GM23338 (cell line): ENCODE results near the gene FRMD3. TPM values are rescaled to one million over a fixed set of nuclear protein-coding genes. Genes with fewer than 3 reads are reported as not detected.

ENCODE experiments used
- ATAC-seq: fragments of 200-7000 bp; cut with Tn5 transposase; 3 replicates; pipeline ENCODE4 v1.9.1; 2020
- DNase-seq: peaks from one replicate; pipeline ENCODE4 v3.0.0-alpha.2; 2015; ENCODE audit warnings: low spot score
- H2AFZ ChIP-seq: fragments of 200-600 bp; sonication (generic); 2 replicates; pipeline ENCODE4 v1.8.0; 2016; ENCODE audit warnings: antibody characterized with exemption, mild to moderate bottlenecking, moderate library complexity
- H3F3A ChIP-seq: fragments of 200-600 bp; sonication (generic); replicated peaks from 2 replicates; pipeline ENCODE4 v1.8.0; 2017; ENCODE audit warnings: antibody characterized with exemption, mixed run types, low read depth
- H3K27ac ChIP-seq: fragments of 200-600 bp; sonication (generic); 2 replicates; pipeline ENCODE4 v1.6.1; 2016; ENCODE audit warnings: low read depth
- H3K27me3 ChIP-seq: fragments of 200-600 bp; sonication (generic); 2 replicates; pipeline ENCODE4 v1.8.0; 2016; ENCODE audit warnings: mild to moderate bottlenecking, mixed run types, moderate library complexity; ENCODE audit not compliant: insufficient read depth
- H3K36me3 ChIP-seq: fragments of 200-600 bp; sonication (generic); 2 replicates; pipeline ENCODE4 v1.8.0; 2016; ENCODE audit warnings: mild to moderate bottlenecking; ENCODE audit not compliant: insufficient read depth
- H3K4me1 ChIP-seq: fragments of 200-600 bp; sonication (generic); 2 replicates; pipeline ENCODE4 v1.8.0; 2016; ENCODE audit warnings: mild to moderate bottlenecking, moderate library complexity; ENCODE audit not compliant: insufficient read depth
- H3K4me2 ChIP-seq: fragments of 200-600 bp; sonication (generic); 2 replicates; pipeline ENCODE4 v1.7.1; 2017; ENCODE audit warnings: mixed run types
- H3K4me3 ChIP-seq: fragments of 200-600 bp; sonication (generic); 2 replicates; pipeline ENCODE4 v1.6.1; 2016; ENCODE audit warnings: mixed run types
- H3K79me2 ChIP-seq: fragments of 200-600 bp; sonication (generic); replicated peaks from 2 replicates; pipeline ENCODE4 v1.8.0; 2017; ENCODE audit warnings: mild to moderate bottlenecking; ENCODE audit not compliant: insufficient read depth
- H3K9me2 ChIP-seq: fragments of 200-600 bp; sonication (generic); 2 replicates; pipeline ENCODE4 v1.8.0; 2017; ENCODE audit not compliant: insufficient read depth
- H4K20me1 ChIP-seq: fragments of 200-600 bp; sonication (generic); replicated peaks from 2 replicates; pipeline ENCODE4 v1.8.0; 2017; ENCODE audit warnings: mild to moderate bottlenecking; ENCODE audit not compliant: insufficient read depth
- H3K27ac Mint-ChIP-seq: 2 replicates; pipeline ENCODE4 v1.8.0; 2020; ENCODE audit warnings: inconsistent platforms, mild to moderate bottlenecking, moderate library complexity, mixed read lengths
- H3K27me3 Mint-ChIP-seq: 3 replicates; pipeline ENCODE4 v1.8.0; 2022; ENCODE audit warnings: low read depth, mild to moderate bottlenecking, moderate library complexity, mixed read lengths, inconsistent platforms; ENCODE audit not compliant: insufficient read depth, poor library complexity
- H3K36me3 Mint-ChIP-seq: 3 replicates; pipeline ENCODE4 v1.8.0; 2021; ENCODE audit warnings: low read depth, mild to moderate bottlenecking, inconsistent platforms, moderate library complexity, mixed read lengths
- H3K4me1 Mint-ChIP-seq: 3 replicates; pipeline ENCODE4 v1.8.0; 2020; ENCODE audit warnings: mild to moderate bottlenecking, inconsistent platforms, mixed read lengths
- H3K4me3 Mint-ChIP-seq: 3 replicates; pipeline ENCODE4 v1.8.0; 2021; ENCODE audit warnings: moderate library complexity, mild to moderate bottlenecking, inconsistent platforms, mixed read lengths
- H3K9me3 Mint-ChIP-seq: 3 replicates; pipeline ENCODE4 v1.8.0; 2020; ENCODE audit warnings: moderate library complexity, mild to moderate bottlenecking, inconsistent platforms, mixed read lengths
- CREB1 ChIP-seq: fragments of 250-450 bp; sonication (Bioruptor Pico); IDR thresholded peaks from 2 replicates; pipeline ENCODE4 v1.5.0; 2020; ENCODE audit warnings: low read depth, mild to moderate bottlenecking, moderate library complexity
- EZH2 ChIP-seq: fragments of 200-600 bp; sonication (generic); IDR thresholded peaks from one replicate; pipeline ENCODE4 v1.8.0; 2017; ENCODE audit warnings: antibody characterized with exemption, mild to moderate bottlenecking, low read depth; ENCODE audit not compliant: unreplicated experiment
- EZH2phosphoT487 ChIP-seq: fragments of 200-600 bp; sonication (generic); IDR thresholded peaks from one replicate; pipeline ENCODE4 v1.8.1; 2018; ENCODE audit warnings: antibody characterized with exemption; ENCODE audit not compliant: unreplicated experiment
- JUNB ChIP-seq: IDR thresholded peaks from one replicate; pipeline ENCODE4 v1.6.1; 2016; ENCODE audit warnings: antibody characterized with exemption; ENCODE audit not compliant: unreplicated experiment
- NANOG ChIP-seq: IDR thresholded peaks from 2 replicates; pipeline ENCODE4 v1.6.1; 2016; ENCODE audit warnings: antibody characterized with exemption, borderline replicate concordance
- POLR2AphosphoS5 ChIP-seq: IDR thresholded peaks from 2 replicates; pipeline ENCODE4 v1.6.1; 2016; ENCODE audit warnings: antibody characterized with exemption, low read depth
- STAT1 ChIP-seq: IDR thresholded peaks from one replicate; pipeline ENCODE4 v1.6.1; 2016; ENCODE audit warnings: antibody characterized with exemption; ENCODE audit not compliant: unreplicated experiment
- ZNF114 ChIP-seq: fragments of 250-450 bp; sonication (Bioruptor Pico); IDR thresholded peaks from 2 replicates; pipeline ENCODE4 v1.5.0; 2020; ENCODE audit warnings: mild to moderate bottlenecking, moderate library complexity
- ZNF331 ChIP-seq: fragments of 250-450 bp; sonication (Bioruptor Pico); IDR thresholded peaks from 2 replicates; pipeline ENCODE4 v1.5.0; 2020; ENCODE audit warnings: low read depth, mild to moderate bottlenecking, moderate library complexity
- ZNF462 ChIP-seq: fragments of 250-450 bp; sonication (Bioruptor Pico); IDR thresholded peaks from 2 replicates; pipeline ENCODE4 v1.5.0; 2020; ENCODE audit warnings: mild to moderate bottlenecking, moderate library complexity
- polyA plus RNA-seq: library from polyadenylated mRNA; unstranded; fragments of >200 nt; fragmentation: Nextera tagmentation; extraction: Ambion mirVana; gene quantifications from 2 replicates; pipeline ENCODE4 v1.2.1, GENCODE V29; 2016
- total RNA-seq: library from RNA; depleted of rRNA; stranded (reverse); fragments of >200 nt; shearing (Covaris generic); gene quantifications from 2 replicates; pipeline ENCODE4 v1.2.3, GENCODE V29; 2014
- TF ChIP-seq, protein P1 (sequence below): IDR thresholded peaks from one replicate; pipeline ENCODE4 v1.6.1; 2018; ENCODE audit warnings: antibody characterized with exemption; ENCODE audit not compliant: unreplicated experiment
- TF ChIP-seq, protein P2 (sequence below): IDR thresholded peaks from 2 replicates; pipeline ENCODE4 v1.6.1; 2016; ENCODE audit warnings: antibody characterized with exemption
- TF ChIP-seq, protein P3 (sequence below), 2 experiments: fragments of 200-600 bp in 1 of 2; sonication (generic) in 1 of 2; conservative IDR thresholded peaks; 2 replicates each; pipeline versions ENCODE4 v1.5.1 to v1.6.1; 2016 to 2017; ENCODE audit warnings: antibody characterized with exemption in 2 of 2, low read depth in 2 of 2, mild to moderate bottlenecking in 2 of 2, moderate library complexity in 1 of 2

The FRMD3 gene
- total and polyA plus RNA-seq, 2 experiments from 2014 or later: 0.47 to 1.2 TPM

GRCh38 chr9:83384214-83384613 lies 154.0 kb downstream of the FRMD3 start:
- no peak for TF ChIP-seq ZNF331 (CRISPR knock-in tag)
- no peak for TF ChIP-seq CREB1
- TF ChIP-seq, protein P1, sequence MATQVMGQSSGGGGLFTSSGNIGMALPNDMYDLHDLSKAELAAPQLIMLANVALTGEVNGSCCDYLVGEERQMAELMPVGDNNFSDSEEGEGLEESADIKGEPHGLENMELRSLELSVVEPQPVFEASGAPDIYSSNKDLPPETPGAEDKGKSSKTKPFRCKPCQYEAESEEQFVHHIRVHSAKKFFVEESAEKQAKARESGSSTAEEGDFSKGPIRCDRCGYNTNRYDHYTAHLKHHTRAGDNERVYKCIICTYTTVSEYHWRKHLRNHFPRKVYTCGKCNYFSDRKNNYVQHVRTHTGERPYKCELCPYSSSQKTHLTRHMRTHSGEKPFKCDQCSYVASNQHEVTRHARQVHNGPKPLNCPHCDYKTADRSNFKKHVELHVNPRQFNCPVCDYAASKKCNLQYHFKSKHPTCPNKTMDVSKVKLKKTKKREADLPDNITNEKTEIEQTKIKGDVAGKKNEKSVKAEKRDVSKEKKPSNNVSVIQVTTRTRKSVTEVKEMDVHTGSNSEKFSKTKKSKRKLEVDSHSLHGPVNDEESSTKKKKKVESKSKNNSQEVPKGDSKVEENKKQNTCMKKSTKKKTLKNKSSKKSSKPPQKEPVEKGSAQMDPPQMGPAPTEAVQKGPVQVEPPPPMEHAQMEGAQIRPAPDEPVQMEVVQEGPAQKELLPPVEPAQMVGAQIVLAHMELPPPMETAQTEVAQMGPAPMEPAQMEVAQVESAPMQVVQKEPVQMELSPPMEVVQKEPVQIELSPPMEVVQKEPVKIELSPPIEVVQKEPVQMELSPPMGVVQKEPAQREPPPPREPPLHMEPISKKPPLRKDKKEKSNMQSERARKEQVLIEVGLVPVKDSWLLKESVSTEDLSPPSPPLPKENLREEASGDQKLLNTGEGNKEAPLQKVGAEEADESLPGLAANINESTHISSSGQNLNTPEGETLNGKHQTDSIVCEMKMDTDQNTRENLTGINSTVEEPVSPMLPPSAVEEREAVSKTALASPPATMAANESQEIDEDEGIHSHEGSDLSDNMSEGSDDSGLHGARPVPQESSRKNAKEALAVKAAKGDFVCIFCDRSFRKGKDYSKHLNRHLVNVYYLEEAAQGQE: no peak
- TF ChIP-seq ZNF462 (CRISPR knock-in tag): no peak
- TF ChIP-seq EZH2phosphoT487: no peak
- TF ChIP-seq ZNF114 (CRISPR knock-in tag): no peak
- no peak for TF ChIP-seq STAT1
- TF ChIP-seq NANOG: no peak
- TF ChIP-seq POLR2AphosphoS5: no peak
- no peak for TF ChIP-seq EZH2
- no peak for TF ChIP-seq JUNB
- TF ChIP-seq, protein P2, sequence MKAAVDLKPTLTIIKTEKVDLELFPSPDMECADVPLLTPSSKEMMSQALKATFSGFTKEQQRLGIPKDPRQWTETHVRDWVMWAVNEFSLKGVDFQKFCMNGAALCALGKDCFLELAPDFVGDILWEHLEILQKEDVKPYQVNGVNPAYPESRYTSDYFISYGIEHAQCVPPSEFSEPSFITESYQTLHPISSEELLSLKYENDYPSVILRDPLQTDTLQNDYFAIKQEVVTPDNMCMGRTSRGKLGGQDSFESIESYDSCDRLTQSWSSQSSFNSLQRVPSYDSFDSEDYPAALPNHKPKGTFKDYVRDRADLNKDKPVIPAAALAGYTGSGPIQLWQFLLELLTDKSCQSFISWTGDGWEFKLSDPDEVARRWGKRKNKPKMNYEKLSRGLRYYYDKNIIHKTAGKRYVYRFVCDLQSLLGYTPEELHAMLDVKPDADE: no peak
- TF ChIP-seq, protein P3, sequence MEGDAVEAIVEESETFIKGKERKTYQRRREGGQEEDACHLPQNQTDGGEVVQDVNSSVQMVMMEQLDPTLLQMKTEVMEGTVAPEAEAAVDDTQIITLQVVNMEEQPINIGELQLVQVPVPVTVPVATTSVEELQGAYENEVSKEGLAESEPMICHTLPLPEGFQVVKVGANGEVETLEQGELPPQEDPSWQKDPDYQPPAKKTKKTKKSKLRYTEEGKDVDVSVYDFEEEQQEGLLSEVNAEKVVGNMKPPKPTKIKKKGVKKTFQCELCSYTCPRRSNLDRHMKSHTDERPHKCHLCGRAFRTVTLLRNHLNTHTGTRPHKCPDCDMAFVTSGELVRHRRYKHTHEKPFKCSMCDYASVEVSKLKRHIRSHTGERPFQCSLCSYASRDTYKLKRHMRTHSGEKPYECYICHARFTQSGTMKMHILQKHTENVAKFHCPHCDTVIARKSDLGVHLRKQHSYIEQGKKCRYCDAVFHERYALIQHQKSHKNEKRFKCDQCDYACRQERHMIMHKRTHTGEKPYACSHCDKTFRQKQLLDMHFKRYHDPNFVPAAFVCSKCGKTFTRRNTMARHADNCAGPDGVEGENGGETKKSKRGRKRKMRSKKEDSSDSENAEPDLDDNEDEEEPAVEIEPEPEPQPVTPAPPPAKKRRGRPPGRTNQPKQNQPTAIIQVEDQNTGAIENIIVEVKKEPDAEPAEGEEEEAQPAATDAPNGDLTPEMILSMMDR (conservative IDR thresholded peaks at IDR 0.05; ENCODE audit: low read depth in 2 of 2): no peak

More at GRCh38 chr9:83384214-83384613, 154.0 kb downstream of the FRMD3 start:
- Histone ChIP-seq H4K20me1 (no peaks in the 10 kb centered on the region; the same call in 1 of the 2 replicates), H3K79me2 (no peaks in the 10 kb centered on the region), H3K9me2 (0 out of 2 replicates have a peak, but pooled peaks cover 4% of the 10 kb centered on the region), H3K27ac (no peak overlapping the region), H3K4me1 (no peaks in the 10 kb centered on the region), H3F3A (no peaks in the 10 kb centered on the region), H3K4me3 (no peak overlapping the region), H3K27me3 (no peaks in the 10 kb centered on the region), H2AFZ (no peak overlapping the region), H3K36me3 (no peaks in the 10 kb centered on the region), H3K4me2 (no peak overlapping the region)
- Mint-ChIP-seq H3K27ac (no peak overlapping the region), H3K4me1 (no peaks in the 10 kb centered on the region), H3K27me3 (no peaks in the 10 kb centered on the region), H3K36me3 (no peaks in the 10 kb centered on the region), H3K4me3 (no peak overlapping the region), H3K9me3 (peaks cover 7% of the 10 kb centered on the region; the same call in 2 of the 3 replicates)
- no peak for DNase-seq
- no peak for ATAC-seq
